Measurements from ENCODE around the gene AXIN1.
"Not testable (repeated sequence)": the region's sequence is repeated elsewhere in the genome, so short reads cannot be mapped to it uniquely, and the experiment has no call there.

The AXIN1 gene

DNA sequence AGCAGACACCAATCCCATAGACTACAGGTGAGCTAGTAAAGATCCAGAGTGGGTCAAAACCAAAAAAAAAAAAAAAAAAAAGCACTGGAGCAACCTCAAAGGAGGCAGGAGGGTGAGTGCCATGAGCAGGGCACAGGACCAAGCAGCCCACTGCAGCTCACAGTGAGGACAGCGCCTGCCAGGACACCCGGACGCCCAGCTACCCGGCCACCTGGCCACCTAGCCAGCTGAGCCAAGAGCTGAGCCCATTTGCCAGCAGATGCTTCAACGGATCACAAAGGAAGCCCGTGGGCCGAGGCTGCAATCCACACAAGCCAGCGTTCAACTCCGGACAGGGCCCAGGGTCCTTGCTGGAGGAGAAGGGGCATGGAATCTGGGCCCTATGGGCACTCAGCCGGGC lies 15.1 kb downstream of the AXIN1 start:
- no peaks in the 10 kb centered on the region for H3K9me2 ChIP-seq (replicated peaks; ENCODE audit: insufficient read depth, low read length)
- no peaks in the 10 kb centered on the region for H3K36me3 ChIP-seq (replicated peaks; ENCODE audit: insufficient read depth, low read length)
- peaks cover 94% of the 10 kb centered on the region for H3K79me2 ChIP-seq (ENCODE audit: low read length)
- no peak overlapping the region for H3K4me3 ChIP-seq (ENCODE audit: low read length)
- no peak overlapping the region for H3K4me2 ChIP-seq (ENCODE audit: low read depth, low read length)
- H2AFZ ChIP-seq (ENCODE audit: low read length), result no peak overlapping the region
- H4K20me1 ChIP-seq (ENCODE audit: insufficient read depth, low read length), result peaks cover 4% of the 10 kb centered on the region; the same call in 1 of the 2 replicates
- H3F3A ChIP-seq (ENCODE audit: insufficient read depth, low read length), result no peaks in the 10 kb centered on the region
- no peak for TF ChIP-seq EZH2 (optimal IDR thresholded peaks at IDR 0.05; ENCODE audit: low read depth, low read length)
- TF ChIP-seq EZH2phosphoT487 (IDR thresholded peaks at IDR 0.05; ENCODE audit: low read length), result no peak
- TF ChIP-seq, protein P1, sequence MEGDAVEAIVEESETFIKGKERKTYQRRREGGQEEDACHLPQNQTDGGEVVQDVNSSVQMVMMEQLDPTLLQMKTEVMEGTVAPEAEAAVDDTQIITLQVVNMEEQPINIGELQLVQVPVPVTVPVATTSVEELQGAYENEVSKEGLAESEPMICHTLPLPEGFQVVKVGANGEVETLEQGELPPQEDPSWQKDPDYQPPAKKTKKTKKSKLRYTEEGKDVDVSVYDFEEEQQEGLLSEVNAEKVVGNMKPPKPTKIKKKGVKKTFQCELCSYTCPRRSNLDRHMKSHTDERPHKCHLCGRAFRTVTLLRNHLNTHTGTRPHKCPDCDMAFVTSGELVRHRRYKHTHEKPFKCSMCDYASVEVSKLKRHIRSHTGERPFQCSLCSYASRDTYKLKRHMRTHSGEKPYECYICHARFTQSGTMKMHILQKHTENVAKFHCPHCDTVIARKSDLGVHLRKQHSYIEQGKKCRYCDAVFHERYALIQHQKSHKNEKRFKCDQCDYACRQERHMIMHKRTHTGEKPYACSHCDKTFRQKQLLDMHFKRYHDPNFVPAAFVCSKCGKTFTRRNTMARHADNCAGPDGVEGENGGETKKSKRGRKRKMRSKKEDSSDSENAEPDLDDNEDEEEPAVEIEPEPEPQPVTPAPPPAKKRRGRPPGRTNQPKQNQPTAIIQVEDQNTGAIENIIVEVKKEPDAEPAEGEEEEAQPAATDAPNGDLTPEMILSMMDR (IDR thresholded peaks at IDR 0.05; ENCODE audit: low read length), result no peak
- no peaks in the 10 kb centered on the region for H3K27me3 ChIP-seq (replicated peaks; ENCODE audit: insufficient read depth, low read length)
- no peak overlapping the region for H3K27ac ChIP-seq (ENCODE audit: low read length)
- H3K9me3 ChIP-seq (replicated peaks; ENCODE audit: insufficient read depth, low read length), result no peaks in the 10 kb centered on the region
- DNase-seq, result no peak
- H3K4me1 ChIP-seq (ENCODE audit: low read length), result no peaks in the 10 kb centered on the region
- H3K9ac ChIP-seq (ENCODE audit: low read length), result no peak overlapping the region

DNA sequence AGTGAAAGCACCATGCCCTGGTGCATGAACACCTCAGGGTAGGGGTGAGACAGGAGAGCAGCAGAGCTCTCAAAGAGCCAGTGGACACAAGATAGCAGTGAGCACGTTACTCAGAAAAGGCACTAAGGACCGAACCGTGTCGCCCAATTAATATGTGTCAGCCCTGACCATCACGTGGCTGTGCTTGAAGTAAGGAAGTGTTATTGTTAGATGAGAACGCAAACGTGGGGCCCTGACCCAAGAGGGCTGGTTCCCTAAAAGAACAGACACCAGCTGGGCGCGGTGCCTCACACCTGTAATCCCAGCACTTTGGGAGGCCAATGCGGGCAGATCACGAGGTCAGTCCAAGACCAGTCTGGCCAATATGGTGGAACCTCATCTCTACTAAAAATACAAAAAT lies 16.3 kb downstream of the AXIN1 start:
- H3K4me2 ChIP-seq (ENCODE audit: low read depth, low read length), result no peak overlapping the region

DNA sequence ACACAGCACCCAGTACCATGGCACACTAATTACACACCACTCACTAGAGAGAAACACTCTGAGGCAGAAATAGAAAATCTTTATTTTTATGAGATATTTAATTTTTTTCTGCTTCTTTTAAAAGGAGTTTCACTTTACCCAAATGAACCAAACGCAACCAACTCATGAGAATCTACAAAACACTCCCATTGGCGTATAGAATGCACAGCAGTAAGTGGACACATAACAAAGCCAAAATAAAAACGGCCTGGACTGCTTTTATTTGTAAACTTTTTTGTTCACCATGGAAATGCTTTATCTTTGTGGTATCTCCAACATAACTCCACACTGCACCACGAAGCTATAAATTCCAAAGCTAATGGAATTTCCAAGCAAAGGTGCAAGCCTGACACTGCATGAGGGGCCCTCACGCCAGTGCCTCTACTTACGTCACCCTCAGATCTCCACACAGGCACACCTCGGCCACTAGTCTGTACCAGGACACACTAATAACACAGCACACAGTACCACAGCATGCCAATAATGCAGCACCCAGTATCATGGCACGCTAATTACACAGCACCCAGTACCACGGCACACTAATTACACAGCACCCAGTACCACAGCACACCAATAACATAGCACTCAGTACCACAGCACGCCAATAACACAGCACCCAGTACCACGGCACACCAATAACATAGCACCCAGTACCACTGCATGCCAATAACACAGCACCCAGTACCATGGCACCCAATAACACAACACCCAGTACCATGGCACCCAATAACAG lies 17.5 kb downstream of the AXIN1 start:
- H3K9me3 ChIP-seq (replicated peaks; ENCODE audit: insufficient read depth, low read length); H3K4me3 ChIP-seq (ENCODE audit: low read length); H3K27ac ChIP-seq (ENCODE audit: low read length); H2AFZ ChIP-seq (ENCODE audit: low read length); H3K4me2 ChIP-seq (ENCODE audit: low read depth, low read length); H3K27me3 ChIP-seq (replicated peaks; ENCODE audit: insufficient read depth, low read length); H3K9ac ChIP-seq (ENCODE audit: low read length); H3F3A ChIP-seq (ENCODE audit: insufficient read depth, low read length); H3K36me3 ChIP-seq (replicated peaks; ENCODE audit: insufficient read depth, low read length); H4K20me1 ChIP-seq (ENCODE audit: insufficient read depth, low read length); DNase-seq; H3K9me2 ChIP-seq (replicated peaks; ENCODE audit: insufficient read depth, low read length); H3K4me1 ChIP-seq (ENCODE audit: low read length): not testable (repeated sequence)
- H3K79me2 ChIP-seq (ENCODE audit: low read length), result peaks cover 98% of the 10 kb centered on the region

More for the DNA sequence above, 16.3 kb downstream of the AXIN1 start:
- Histone ChIP-seq H3K27ac (ENCODE audit: low read length) (no peak overlapping the region), H2AFZ (ENCODE audit: low read length) (no peak overlapping the region), H3K79me2 (ENCODE audit: low read length) (peaks cover 98% of the 10 kb centered on the region), H3K9me2 (replicated peaks; ENCODE audit: insufficient read depth, low read length) (no peaks in the 10 kb centered on the region), H4K20me1 (ENCODE audit: insufficient read depth, low read length) (peaks cover 4% of the 10 kb centered on the region; the same call in 1 of the 2 replicates), H3K27me3 (replicated peaks; ENCODE audit: insufficient read depth, low read length) (no peaks in the 10 kb centered on the region), H3K4me1 (ENCODE audit: low read length) (no peaks in the 10 kb centered on the region), H3K36me3 (replicated peaks; ENCODE audit: insufficient read depth, low read length) (no peaks in the 10 kb centered on the region), H3K9me3 (replicated peaks; ENCODE audit: insufficient read depth, low read length) (no peaks in the 10 kb centered on the region), H3K9ac (ENCODE audit: low read length) (no peak overlapping the region), H3K4me3 (ENCODE audit: low read length) (no peak overlapping the region), H3F3A (ENCODE audit: insufficient read depth, low read length) (no peaks in the 10 kb centered on the region)
- TF ChIP-seq, protein P1 (IDR thresholded peaks at IDR 0.05; ENCODE audit: low read length), result no peak
- no peak for TF ChIP-seq EZH2phosphoT487 (IDR thresholded peaks at IDR 0.05; ENCODE audit: low read length)
- TF ChIP-seq EZH2 (optimal IDR thresholded peaks at IDR 0.05; ENCODE audit: low read depth, low read length), result no peak
- no peak for DNase-seq

DNA sequence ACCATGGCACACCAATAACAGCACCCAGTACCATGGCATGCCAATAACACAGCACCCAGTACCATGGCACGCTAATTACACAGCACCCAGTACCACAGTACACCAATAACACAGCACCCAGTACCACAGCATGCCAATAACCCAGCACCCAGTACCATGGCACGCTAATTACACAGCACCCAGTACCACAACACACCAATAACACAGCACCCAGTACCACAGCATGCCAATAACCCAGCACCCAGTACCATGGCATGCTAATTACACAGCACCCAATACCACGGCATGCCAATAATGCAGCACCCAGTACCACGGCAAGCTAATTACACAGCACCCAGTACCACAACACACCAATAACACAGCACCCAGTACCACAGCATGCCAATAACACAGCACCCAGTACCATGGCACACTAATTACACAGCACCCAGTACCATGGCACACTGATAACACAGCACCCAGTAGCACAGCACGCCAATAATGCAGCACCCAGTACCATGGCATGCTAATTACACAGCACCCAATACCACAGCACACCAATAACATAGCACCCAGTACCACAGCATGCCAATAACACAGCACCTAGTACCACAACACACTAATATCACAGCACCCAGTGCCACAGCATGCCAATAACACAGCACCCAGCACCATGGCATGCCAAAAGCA lies 18.2 kb downstream of the AXIN1 start:
- not testable (repeated sequence) for H3K9me3 ChIP-seq (replicated peaks; ENCODE audit: insufficient read depth, low read length); H3K9ac ChIP-seq (ENCODE audit: low read length); H2AFZ ChIP-seq (ENCODE audit: low read length); H3K4me3 ChIP-seq (ENCODE audit: low read length); H3F3A ChIP-seq (ENCODE audit: insufficient read depth, low read length); H3K27ac ChIP-seq (ENCODE audit: low read length); DNase-seq; H3K4me1 ChIP-seq (ENCODE audit: low read length); H4K20me1 ChIP-seq (ENCODE audit: insufficient read depth, low read length); H3K27me3 ChIP-seq (replicated peaks; ENCODE audit: insufficient read depth, low read length); H3K9me2 ChIP-seq (replicated peaks; ENCODE audit: insufficient read depth, low read length); H3K36me3 ChIP-seq (replicated peaks; ENCODE audit: insufficient read depth, low read length); H3K4me2 ChIP-seq (ENCODE audit: low read depth, low read length)
- peaks cover 95% of the 10 kb centered on the region for H3K79me2 ChIP-seq (ENCODE audit: low read length)
